Measurements from ENCODE around the gene POU4F2.
"Not testable (repeated sequence)": the region's sequence is repeated elsewhere in the genome, so short reads cannot be mapped to it uniquely, and the experiment has no call there.

Gene POU4F2

DNA sequence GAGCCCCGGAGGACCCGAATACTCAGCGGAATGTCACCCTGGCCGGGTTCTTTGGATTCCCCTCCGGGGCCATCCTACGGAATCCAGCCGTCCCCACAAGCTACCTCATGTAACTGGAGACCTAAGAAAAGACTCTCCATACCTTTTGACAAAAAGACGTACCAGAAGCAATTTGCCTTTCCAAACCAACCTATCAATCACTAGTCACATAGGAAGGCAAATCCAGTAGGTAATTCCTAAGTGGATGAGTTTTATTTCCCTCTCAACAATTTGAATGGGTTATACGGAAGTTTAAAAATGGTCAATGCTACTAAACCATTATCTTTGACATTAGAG lies 16.8 kb downstream of the POU4F2 start:
- no peak for DNase-seq (ENCODE audit: low read depth)

DNA sequence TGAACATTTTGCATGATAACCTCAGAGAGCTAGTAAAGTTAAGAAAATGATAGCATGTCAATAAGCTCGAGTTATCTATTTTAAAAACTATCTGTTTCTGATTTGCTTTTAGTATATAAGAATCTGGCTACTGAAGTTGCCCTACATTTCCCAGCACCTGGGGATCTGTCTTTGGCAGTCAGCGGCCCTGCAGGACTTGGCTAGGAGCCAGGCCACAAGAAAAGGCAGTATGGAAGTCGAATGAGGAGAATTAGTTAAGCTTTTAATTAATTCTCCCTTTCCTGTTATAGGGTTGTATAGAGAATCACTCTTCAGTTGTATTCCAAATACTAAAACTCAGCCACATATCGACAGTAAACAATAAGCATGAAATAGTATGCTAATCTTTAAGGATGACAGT lies 22.7 kb downstream of the POU4F2 start:
- no peak for DNase-seq (ENCODE audit: low read depth)

DNA sequence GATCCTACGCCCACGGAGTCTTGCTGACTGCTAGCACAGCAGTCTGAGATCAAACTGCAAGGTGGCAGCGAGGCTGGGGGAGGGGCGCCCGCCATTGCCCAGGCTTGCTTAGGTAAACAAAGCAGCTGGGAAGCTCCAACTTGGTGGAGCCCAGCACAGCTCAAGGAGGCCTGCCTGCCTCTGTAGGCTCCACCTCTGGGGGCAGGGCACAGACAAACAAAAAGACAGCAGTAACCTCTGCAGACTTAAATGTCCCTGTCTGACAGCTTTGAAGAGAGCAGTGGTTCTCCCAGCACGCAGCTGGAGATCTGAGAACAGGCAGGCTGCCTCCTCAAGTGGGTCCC lies 25.2 kb downstream of the POU4F2 start:
- not testable (repeated sequence) for DNase-seq (ENCODE audit: low read depth)

DNA sequence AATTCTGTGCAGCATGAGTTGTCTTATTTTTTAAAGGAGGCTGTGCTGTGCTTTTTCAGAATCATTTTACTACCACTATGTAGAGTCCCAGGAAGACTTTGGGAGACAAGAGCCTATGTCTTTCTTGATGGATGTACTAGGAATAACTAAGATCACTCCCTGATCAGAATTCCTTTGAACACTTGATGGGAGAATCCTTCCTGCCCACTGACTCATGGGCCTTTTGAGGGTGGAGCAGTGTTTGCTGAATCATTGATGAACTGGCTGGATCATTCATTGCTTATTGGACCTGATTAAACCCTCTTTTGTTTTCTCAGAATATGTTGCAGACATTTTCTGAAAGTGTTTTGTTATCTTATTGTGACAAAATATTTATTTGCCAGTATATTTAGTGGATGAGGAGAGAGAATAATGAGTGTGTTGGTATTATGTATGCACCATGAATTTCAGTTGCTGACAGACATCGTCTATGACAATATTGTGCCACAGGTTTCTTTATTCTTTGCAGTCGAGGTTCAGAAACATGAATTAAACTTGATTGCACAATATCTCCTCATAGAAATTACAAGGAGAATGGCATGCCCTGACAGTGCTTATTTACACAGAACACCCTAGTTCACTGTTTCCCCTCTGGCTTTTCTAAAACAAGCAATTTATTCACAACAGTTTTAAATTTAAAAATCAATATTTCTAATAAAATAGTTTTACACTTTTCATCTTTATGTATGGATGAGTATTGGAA lies 36.3 kb downstream of the POU4F2 start:
- no peak for DNase-seq (ENCODE audit: low read depth)

All from T-helper 22 cell (primary cell).